Stimulated activated CD4-positive, alpha-beta T cell treated with anti-CD3 and anti-CD28 coated beads, Interleukin-15, amount 100 ng/mL, for 24 hours (primary cell): Measurements from ENCODE around the gene PRDM16.

Experiments used
- DNase-seq: peaks from one replicate; pipeline ENCODE4 v3.0.0-alpha.2; 2020

PRDM16 gene

GRCh38 chr1:3215198-3216014, 146.4 kb downstream of the PRDM16 start:
- no peak for DNase-seq

GRCh38 chr1:3216015-3216391, 147.0 kb downstream of the PRDM16 start:
- no peak for DNase-seq

DNA sequence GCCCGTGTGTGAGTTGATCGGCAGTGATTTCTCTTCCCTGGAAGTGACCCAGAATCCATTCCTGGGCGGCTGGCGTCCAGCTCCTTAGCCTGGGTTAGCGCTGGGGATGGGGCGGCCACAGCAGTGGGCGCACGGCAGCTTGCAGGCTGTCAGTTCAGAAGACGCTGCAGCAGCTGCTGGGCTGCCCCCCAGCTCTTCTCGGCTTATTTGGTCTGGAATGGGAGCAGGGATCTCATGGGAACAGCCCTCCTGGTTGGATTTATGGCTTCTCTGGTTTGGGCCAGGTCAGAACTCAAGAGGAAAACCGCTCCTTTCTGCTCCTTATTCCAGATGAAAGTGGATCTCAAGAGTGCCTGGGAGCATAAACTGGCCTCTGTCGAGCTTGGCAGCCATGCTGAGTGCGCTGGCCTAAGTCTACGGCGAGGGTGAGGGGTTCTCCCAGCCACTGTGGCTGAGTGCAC, 148.2 kb downstream of the PRDM16 start:
- no peak for DNase-seq

DNA sequence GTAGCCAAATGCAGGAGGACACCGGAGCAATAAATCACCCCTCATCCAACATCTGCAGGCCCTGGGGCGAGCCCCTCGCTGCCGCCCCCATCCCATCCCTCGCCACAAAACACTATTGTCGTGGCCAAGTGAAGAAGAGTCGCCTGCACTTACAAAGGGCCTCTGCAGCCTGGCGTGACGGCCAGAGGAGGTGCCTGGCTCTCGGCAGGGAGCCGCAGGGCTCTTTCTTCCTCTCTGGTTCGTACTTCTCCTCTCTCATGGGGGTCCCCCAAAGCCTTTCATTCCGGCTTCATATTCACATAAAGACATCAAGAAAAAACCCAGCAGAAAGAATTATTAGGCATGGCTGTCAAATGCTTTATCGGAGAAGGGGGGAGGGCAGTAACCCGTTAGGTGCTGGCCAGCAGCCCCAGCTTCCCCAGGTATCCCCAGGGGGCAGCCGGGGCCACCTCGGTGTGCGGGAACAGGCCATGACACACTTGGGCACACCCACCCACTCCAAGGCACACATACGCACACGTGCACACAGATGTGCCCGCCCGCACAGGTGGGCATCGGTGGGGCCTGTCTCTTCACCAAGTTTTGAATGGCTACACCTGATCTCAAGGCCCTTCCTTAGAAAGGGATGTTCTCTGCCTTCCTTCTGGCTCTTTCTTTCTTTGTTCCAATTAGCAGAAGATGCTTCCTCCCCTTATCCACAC, 149.1 kb downstream of the PRDM16 start:
- DNase-seq = no peak

- no peak for DNase-seq
Measured at GRCh38 chr1:3219005-3219790, 150.2 kb downstream of the PRDM16 start.

DNA sequence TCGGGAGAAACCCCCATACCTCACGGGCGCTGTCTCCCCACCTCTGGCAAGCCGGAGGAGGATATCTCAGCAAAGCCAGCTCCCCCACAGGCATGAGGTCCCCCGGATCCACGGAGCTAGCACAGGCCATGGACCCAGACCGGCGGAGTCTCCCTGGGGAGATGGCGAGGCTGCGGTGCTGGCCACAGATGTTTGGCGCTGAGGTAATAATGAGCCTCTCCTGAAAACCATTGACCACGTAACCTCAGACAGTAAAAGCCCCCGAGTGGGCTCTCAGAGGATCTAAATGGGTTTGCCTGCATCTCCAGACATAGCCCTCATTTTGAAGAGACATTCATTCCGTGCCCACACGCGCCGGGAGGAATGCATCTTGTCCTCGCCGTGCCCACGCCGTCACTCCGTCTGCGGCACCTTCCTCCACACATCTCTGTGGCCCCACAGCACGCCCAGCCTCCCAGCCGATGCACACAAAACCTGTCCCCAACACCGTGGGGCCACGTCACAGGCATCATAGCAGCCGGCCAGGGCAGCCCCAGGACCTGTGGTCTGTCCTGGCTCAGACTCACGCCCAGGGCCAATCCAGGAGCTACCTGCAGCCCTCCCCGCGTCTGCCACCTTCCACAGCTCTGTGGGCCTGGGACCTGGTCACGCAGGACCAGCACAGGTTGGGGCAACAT, 150.9 kb downstream of the PRDM16 start:
- DNase-seq = no peak

DNA sequence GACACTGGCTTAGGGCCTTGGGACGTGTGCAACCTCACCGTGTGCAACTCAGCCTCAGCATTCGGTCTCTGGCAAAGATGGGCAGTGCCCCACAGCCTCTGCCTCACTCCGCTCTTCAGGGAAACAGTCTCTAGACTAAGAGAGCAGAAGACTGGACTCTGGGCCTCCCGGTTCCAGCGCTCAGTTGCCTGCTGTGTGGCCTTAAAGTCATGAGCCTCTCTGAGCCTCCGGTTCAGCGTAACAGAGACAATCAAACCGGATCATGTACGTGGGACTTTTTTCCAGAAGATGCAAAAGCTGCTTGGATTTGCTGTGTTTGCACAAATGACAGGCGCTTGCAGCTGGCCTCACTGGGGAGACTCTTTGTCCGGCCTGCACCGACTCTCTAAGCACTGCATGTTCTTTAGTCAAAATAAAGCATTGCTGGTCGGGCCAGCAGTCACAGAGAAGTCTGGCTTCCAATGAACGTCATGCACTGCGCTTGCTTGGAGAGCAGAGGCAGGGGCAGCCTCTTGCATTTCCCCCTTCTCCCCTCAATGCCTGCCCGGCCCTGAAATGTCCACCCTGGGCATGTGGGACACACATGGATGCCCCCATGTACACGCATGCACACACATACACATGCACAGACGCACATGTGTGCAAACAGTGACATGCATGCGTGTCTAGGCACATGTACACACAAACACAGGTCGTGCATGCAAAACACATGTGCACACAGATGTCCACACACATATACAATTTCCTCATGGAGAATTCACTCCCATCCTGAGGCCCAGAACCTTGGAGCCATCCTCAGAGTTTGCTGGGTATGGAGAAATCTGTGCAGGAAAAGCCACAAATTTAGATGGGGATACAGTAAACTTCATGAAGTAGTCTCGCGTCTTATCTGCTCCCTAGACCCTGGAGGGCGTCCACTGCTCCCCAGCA, 152.4 kb downstream of the PRDM16 start:
- DNase-seq = no peak

DNA sequence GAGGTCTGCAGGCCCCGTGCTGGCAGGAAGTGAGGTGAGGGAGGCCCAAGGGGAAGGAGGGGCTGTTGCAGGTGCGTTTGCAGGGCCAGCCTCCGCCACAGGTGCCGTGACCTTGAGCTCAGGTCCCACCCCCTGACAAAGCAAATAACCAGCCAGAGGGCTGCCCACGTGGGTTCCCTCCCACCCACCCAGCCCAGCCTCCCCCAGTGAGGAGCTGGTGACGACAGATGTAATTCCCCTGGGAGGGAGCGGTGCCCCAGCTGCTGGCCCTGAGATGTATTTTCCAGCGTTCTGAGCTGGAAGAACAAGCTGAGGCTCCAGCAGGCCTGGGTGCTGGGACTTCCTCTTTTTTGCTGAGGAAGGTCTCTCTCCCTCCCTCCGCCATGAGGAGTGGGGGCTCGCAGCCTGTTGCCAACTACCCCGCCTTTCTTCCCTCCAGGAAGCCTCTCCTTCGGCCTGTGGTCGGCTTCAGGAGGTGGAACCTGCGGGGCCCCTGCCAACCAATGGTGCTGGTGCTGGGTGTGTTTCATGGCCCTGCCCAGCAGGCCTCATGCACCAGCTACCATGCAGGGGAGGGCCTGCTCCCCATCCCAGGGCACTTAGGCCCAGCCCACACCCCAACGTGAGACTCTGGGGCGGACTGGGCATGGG, 153.2 kb downstream of the PRDM16 start:
- no peak for DNase-seq

GRCh38 chr1:3225661-3226060, 156.7 kb downstream of the PRDM16 start:
- DNase-seq = no peak

GRCh38 chr1:3226191-3226590, 157.2 kb downstream of the PRDM16 start:
- no peak for DNase-seq

- no peak for DNase-seq
Measured at GRCh38 chr1:3226701-3227350, 157.8 kb downstream of the PRDM16 start.

DNA sequence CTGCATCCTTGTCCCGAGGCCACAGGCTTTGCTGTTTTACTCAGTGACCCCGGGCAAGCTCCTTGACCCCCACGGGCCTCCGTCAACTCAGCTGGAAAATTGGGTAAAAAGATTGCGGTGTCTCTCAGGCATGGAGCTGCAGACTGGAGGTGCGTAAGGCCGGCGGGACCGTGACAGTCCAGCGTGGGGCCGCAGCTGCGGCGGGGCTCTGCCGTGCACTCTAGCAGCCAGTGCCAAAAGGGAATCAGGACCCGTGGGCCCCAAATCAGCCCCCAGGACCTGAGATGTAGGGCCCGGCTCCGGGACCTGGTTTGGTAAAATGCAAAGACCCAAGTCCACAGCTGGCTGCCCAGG, 158.3 kb downstream of the PRDM16 start:
- DNase-seq = no peak

DNA sequence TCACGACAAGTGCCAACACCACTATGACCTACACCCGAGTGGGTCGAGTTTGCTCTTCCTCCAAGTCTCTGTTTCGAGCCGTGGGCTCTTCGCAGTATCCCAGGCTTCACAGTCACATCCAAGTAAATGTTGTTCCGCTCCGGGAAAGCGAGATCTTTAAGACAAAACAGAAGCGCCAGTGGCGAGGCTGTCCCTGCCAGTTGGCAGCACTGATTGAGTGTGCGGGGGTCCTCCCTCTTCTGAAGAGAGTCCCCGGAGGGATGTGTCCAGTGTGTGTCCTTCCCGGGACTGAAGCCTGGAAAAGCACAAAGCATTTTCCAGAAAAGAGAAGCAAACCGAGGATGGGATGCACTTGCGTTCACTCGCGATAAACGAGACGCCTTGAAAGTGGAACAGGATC, 158.9 kb downstream of the PRDM16 start:
- DNase-seq = no peak

DNA sequence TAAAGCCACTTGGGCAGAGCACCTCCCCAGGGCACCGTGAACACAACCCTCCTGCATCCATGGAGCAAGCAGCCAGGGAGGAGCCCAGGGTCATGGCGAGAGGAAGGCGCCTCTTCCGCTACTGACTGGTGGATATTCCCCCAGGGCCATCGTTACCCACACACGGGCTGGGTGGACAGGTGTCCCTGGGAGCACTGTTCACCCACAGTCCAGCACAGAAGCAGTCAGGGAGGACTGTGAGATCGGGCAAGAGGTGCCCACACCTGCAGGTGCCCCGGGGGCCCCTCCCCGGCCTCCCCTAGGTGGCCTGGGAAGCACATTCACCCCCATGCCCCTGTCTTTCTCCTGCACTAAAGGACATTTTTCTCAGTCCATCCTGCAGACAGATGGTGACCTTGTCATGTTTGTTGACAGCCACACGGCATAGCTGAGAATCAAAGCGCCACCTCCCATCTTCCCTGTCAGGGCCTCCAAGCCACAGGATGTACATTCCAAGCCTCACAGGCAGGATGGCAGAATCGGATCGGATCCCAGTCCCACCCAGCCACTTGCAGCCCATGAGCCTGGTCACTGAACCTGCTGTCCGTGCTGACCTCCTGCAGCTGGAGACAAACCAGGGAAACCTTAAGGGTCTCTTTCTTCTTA, 160.2 kb downstream of the PRDM16 start:
- DNase-seq = no peak

- DNase-seq = no peak
Measured at GRCh38 chr1:3230553-3230952, 161.6 kb downstream of the PRDM16 start.

GRCh38 chr1:3231245-3231644, 162.2 kb downstream of the PRDM16 start:
- no peak for DNase-seq

DNA sequence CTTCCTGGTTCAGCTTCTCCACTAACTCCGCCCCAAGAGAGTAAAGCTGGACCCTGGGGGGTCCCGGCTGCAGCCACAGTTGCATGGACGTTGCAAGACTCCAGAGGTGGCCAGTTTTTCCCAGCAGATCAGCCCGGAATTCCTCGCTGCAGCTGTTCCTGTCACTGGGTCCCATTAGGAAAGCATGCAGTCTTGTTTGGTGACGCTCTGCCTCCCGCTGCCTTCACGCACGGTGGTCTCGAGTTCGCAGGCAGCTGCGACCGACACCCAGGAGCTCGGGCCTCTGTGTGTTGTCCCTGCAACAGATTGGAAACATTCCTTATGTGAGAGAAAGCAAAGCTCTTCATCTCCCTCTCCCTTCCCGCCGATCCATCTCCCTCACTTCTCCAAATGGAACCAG, 162.8 kb downstream of the PRDM16 start:
- no peak for DNase-seq

DNA sequence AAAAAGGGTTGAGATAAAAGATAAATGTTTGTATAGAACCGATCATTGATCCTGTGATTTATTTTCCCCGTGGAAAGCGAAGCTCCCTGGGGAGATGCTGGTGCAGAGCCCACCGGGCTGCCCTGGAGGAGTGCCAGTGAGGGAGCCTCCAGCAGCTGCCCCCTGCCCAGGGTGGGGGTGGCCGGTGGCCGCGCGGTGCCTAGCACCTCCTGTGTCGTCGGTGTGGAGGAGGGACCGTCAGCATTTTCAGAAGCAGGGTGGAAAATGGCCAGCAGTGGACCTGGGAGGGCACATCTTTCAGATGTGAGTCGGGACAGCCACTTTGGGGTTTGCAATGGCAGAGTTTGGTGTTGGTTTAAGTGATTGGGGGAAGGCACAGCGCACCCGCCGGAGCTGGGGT, 164.0 kb downstream of the PRDM16 start:
- no peak for DNase-seq

- no peak for DNase-seq
Measured at GRCh38 chr1:3233551-3233950, 164.5 kb downstream of the PRDM16 start.

- no peak for DNase-seq
Measured at GRCh38 chr1:3234281-3234680, 165.3 kb downstream of the PRDM16 start.
